Endometrial microvascular endothelial cells (primary cell): ENCODE data around the gene SND1. TPM values are rescaled to one million over a fixed set of nuclear protein-coding genes. Genes with fewer than 3 reads are reported as not detected.

Experiments used
- in situ Hi-C: cut with HindIII; loops from 2 replicates; pipeline ENCODE4 v1.10.0; 2017; ENCODE audit warnings: low sequenced_read_pairs, low pct_unique_long_range_greater_than_20kb; ENCODE audit errors: inconsistent ontology term
- total RNA-seq: library from RNA; depleted of rRNA; stranded (reverse); fragments of >200 nt; gene quantifications from one replicate; pipeline ENCODE4 v1.2.3, GENCODE V29; 2015; ENCODE audit errors: inconsistent ontology term

Gene SND1
- total RNA-seq, 1 donor from 2014 or later: 223 TPM

DNA sequence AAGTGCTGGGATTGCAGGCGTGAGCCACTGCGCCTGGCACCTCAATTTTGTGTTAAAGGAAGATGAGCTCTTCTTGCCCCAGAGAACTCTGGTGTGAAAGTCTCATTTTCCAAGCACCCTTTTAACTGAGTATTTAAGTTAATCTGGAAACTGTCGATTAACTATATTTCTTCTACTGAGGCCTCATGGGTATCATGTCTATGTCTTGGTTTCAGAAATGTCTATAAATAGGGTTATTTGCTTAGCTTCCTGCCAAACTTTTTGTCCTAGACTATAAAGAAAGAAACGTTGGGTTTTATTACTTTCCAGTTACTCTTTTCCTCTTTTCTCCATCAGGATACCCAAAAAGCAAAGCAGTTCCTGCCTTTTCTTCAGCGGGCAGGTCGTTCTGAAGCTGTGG, 276.9 kb downstream of the SND1 start:
- in situ Hi-C loops: no loop called here

GRCh38 chr7:127930341-127931328, 278.6 kb downstream of the SND1 start:
- in situ Hi-C loops: no loop called here

DNA sequence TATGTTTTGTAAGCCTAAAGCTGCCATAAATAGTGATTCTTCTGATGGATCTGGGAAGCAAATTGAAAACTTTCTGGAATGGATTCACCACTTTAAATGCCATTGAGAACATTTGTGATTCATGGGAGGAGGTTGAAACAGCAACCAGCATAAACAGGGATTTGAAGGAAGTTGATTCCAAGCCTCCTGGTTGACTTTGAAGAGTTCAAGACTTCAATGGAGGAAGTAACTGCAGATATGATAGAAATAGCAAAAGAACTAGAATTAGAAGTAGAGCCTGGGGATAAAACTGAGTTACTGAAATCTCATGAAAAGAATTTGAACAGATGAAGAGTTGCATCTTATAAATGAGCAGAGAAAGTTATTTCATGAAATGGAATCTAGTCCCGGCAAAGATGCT, 280.1 kb downstream of the SND1 start:
- in situ Hi-C loops: no loop called here

DNA sequence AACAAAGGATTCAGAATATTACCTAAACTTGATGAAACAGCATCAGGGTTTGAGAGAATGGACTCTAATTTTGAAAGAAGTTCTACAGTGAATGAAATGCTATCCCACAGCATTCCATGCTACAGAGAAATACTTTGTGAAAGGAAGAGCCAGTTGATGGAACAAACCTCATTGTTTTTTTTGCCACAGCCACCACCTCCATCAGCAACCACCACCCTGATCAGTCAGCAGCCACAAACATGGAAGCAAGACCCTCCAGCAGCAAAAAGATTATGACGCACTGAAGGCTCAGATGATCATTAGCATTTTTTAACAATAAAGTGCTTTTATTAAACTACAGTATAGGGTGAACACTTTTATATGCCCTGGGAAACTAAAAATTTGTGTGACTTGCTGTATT, 280.5 kb downstream of the SND1 start:
- in situ Hi-C loops: no loop called here

GRCh38 chr7:127933146-127933545, 281.2 kb downstream of the SND1 start:
- in situ Hi-C loops: no loop called here

GRCh38 chr7:127934711-127935110, 282.7 kb downstream of the SND1 start:
- in situ Hi-C loops: no loop called here

DNA sequence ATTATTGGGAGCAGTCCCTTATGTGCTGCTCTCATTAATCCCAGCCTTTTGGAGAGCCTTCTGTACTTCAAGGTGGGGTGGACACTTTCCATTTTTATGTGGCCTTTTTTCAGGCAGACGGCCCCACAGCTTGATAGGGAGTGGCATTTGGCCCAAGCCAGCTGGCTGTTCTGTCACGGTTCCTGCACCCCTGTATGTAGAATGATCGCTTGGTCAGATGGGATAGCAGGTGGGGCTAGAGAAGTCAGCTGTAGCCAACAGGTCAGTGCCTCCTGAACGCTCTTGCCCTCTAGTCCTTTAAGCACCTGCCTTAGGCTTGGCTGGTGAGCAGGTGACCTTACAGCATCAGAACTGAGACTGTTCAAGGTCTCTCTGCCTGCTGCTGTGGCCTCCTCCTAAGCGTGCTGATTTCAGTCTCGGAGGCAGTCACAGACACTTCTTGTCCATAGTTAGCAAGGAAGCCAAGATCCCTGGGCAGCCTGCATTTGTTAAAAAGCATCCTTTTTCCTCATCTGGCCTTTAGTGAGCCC, 283.9 kb downstream of the SND1 start:
- in situ Hi-C loops: no loop called here

DNA sequence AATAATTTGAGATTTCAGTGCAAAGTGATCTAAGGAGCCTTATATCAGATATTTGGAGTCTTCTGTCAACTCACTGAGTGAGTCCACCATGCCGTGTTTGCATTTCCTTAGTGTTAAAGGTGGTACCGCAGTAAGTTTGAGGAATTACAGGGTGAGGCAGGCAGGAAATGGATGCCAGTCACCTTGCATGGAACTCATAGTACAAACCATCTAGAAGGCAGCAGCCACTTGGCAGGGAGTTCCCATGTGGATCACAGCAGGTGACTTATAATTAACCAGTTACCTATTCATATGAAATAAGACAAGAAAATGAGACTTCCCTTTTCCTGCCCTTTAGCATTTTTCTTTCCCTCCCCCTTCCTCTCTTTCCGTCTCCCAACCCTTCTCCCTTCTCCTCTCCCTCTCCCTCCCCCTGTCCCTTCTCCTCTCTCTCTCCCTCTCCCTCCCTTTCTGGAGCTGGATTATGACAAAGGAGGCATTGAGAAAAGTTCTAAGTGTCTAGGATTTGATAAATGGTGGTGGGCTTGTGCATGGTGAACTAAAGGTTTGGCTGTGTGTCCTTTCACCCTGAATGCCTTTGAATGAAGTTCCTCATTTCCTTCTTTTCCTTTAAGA, 285.2 kb downstream of the SND1 start:
- in situ Hi-C loops: no loop called here

- in situ Hi-C loops: no loop called here
Measured at GRCh38 chr7:127938588-127938987, 286.6 kb downstream of the SND1 start.

DNA sequence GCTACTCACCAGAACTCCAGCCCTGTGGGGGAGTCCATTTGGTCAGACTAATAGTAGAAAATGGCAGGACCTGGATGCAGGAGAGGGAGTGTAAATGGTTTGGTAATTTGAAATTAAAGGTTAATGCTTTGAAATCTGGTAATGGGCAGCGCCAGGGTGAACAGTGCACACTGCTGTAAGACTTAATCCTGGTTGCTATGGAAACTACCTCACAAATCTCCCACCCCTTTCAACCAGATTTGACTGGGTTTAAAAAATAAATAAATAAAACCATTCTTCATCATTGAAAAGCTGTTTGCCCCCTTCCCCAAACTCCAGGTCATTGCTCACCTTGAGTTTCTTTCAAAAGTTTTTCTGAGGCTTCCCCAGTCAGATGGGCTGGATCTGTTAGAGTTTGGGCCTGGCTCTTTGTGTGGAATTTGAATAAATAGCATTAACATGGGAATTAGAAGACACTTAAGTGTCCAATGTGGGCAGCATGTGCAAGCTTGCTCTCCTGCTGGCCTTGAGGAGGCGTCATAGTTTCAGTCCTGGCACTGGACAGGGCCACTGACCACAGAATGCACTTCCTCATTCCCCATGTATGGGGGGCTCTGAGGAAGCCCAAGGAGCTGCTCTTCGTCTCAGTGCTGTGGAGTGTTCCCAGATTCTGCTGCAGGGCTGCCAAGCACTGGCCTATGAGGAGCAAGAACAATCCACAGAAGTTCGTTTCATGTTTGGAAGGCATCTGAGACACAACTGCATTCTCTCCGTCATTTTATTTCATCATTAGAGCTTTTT, 288.6 kb downstream of the SND1 start:
- in situ Hi-C loops: no loop called here

- in situ Hi-C loops: no loop called here
Measured at GRCh38 chr7:127941476-127942210, 289.6 kb downstream of the SND1 start.

DNA sequence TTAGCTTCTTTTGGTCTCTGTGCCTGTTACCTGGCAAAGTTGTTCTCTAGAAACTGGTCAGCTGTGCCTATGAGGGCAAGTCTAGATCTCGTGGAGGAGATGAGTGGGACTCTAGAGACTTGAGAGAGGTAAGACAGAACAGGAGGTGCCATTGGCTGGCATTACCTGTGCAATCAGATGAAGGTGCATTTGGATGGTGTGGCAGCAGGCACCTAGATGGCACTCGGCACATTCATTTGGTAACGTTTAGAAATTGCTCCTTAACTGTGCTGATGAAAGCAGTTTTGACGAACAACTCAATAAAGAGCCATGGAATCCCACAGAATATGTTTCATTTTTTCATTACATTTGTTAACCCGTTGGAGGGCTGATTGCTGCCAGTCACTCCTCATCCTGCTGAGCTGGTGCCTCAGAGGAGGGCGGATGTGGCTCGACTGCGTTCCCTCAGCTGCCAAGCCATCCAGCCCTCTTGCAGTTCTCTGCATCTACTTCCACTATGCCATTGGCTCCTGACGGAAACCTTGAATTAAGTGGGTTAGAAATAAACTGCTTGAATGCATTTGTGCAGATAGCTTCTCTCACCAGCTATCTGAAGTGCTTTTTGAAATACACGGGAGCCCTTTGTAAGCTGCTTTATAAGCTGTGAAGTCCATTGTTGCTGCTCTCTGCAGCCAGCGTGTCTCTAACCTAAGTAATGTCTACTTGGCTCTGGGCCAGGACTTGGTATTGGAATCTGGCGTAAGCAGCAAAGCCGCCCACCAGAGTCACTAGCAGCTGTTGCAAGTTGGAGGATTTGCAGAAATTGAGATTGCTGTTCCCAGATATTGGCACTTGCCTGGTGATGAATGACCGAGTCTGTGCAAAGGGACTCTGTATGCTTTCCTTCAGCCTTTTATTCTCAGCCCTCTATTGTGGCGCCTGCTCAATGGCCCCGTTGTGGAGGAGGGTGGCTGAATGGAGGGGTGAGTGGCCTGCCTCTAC, 291.8 kb downstream of the SND1 start:
- in situ Hi-C loops: no loop called here

DNA sequence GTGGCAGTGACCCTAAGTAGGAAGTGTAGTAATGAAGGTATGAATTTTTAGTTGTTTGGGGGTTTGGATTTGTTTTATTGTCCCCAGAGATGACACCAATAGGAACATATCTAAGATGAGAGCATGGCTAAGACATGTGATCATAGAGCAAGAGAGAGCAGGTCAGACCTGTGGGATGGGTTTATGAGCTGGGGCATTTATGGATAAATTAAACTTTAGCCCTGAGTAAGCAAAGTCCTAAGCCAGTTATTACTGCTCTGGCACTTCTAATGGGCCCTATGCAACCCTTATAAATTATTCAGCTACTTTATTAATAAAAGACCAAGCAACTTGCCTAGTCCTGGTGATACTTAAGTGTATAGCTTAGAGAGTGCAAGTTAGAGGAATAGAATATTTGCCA, 294.1 kb downstream of the SND1 start:
- in situ Hi-C loops: no loop called here

- in situ Hi-C loops: no loop called here
Measured at GRCh38 chr7:127946847-127947246, 294.9 kb downstream of the SND1 start.

DNA sequence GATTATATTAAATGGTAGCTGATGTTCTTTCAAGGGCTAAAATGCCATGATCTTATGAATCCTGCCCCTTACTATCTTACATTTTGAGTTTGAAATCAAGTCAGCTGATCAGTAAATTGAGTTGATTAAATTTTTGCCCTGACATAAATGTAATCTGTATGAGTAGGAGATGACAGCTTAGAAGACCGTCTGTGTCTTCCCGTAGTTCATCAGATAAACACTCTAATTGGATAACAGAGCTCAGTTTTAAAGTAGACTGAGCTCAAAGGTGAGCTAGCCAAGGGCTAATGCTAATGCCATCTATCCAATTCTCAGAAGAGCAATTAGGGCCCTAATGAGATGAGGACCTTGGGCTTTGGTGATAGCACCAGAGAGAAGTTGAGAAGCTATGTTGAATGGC, 296.3 kb downstream of the SND1 start:
- in situ Hi-C loops: no loop called here

DNA sequence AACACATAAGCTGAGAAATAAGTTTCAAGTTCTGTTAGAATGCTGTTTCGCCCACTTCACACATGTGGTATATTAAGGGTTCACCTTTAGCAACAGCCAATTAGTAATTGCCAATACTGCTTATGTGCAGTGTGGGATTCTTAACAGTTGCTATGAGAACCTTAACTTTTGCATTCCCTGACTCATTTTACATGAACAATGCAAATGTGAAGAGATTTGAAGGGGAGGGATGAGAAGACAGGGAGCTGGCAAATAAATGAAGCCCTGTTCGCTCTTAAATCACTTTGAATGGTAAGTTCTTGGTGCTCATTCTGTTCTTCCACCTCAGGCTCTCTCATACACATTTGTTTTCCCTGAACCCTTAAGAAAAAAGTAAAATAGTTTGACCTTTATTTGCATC, 296.9 kb downstream of the SND1 start:
- in situ Hi-C loops: no loop called here

DNA sequence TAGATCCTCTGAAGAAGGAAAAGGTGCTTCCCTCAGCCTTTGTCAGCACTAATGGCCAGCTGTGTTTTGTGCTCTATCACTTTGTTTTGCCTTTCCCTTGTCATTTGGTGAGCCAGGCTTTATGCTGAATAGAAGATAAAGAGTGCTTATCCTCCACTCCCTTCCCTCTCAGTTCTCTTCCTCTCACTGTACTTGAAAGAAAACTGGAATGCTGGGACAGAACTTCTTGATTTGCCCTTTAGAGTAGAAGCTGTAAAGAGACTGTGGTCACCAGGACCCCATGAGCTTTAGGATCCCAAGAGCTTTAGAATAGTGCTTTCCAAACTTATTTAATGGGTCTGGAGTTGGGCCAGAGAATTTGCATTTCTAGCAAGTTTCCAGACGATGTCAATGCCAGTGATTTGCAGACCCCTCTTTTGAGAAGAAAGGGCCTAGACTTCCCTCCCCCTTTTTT, 297.8 kb downstream of the SND1 start:
- in situ Hi-C loops: no loop called here
